CD4-positive, alpha-beta memory T cell (primary cell): Measurements from ENCODE around the gene AP3M1. TPM values are rescaled to one million over a fixed set of nuclear protein-coding genes. Genes with fewer than 3 reads are reported as not detected.

Experiments
- CTCF ChIA-PET: fragments of 350-600 bp; sonication (Branson Sonifier 250); formaldehyde crosslinking; loops from one replicate; lab custom pipeline; 2021; ENCODE audit warnings: inconsistent platforms; ENCODE audit not compliant: partially characterized antibody; lab: Charles Lee
- POLR2A ChIA-PET: fragments of 350-600 bp; sonication (Branson Sonifier 250); formaldehyde crosslinking; loops from one replicate; lab custom pipeline; 2021; ENCODE audit not compliant: partially characterized antibody; lab: Charles Lee
- DNase-seq, 5 donors: peaks; one replicate each; pipeline versions ENCODE4 v3.0.0 to v3.0.0-alpha.2; 2020 to 2022; ENCODE audit warnings: mixed read lengths in 1 of 5
- H3K27ac ChIP-seq: one replicate; pipeline ENCODE4 v1.7.0; 2013; ENCODE audit warnings: low read depth, low read length
- H3K27me3 ChIP-seq: 2 replicates; pipeline ENCODE4 v1.7.0; 2013; ENCODE audit warnings: mild to moderate bottlenecking, low read length, moderate library complexity; ENCODE audit not compliant: insufficient read depth
- H3K36me3 ChIP-seq: 2 replicates; pipeline ENCODE4 v1.7.0; 2013; ENCODE audit warnings: mild to moderate bottlenecking, low read length, moderate library complexity; ENCODE audit not compliant: insufficient read depth
- H3K4me1 ChIP-seq: 2 replicates; pipeline ENCODE4 v1.7.0; 2013; ENCODE audit warnings: mild to moderate bottlenecking, low read length, moderate library complexity; ENCODE audit not compliant: insufficient read depth
- H3K4me3 ChIP-seq, 2 donors: one replicate each; pipeline ENCODE4 v1.7.0; 2013; ENCODE audit warnings: low read length in 2 of 2, mild to moderate bottlenecking in 1 of 2
- H3K9me3 ChIP-seq, 2 donors: one replicate each; pipeline ENCODE4 v1.7.0; 2013; ENCODE audit warnings: low read length in 2 of 2, control low read depth in 1 of 2; ENCODE audit not compliant: control insufficient read depth in 1 of 2
- H3K27ac Mint-ChIP-seq, 7 donors: one replicate each; pipeline ENCODE4 v1.8.0; 2020 to 2021; ENCODE audit warnings: mixed read lengths in 7 of 7, mild to moderate bottlenecking in 6 of 7, inconsistent platforms in 3 of 7, moderate library complexity in 3 of 7
- H3K27me3 Mint-ChIP-seq, 2 donors: one replicate each; pipeline ENCODE4 v1.8.0; 2020 to 2021; ENCODE audit warnings: mixed read lengths in 2 of 2
- H3K36me3 Mint-ChIP-seq, 2 donors: one replicate each; pipeline ENCODE4 v1.8.0; 2020 to 2021; ENCODE audit warnings: mixed read lengths in 2 of 2, inconsistent platforms in 1 of 2, mild to moderate bottlenecking in 1 of 2
- H3K4me1 Mint-ChIP-seq, 4 donors: one replicate each; pipeline ENCODE4 v1.8.0; 2020 to 2021; ENCODE audit warnings: mixed read lengths in 4 of 4, mild to moderate bottlenecking in 1 of 4
- H3K4me3 Mint-ChIP-seq, 8 donors: one replicate each; pipeline ENCODE4 v1.8.0; 2020 to 2021; ENCODE audit warnings: mixed read lengths in 8 of 8, mild to moderate bottlenecking in 7 of 8, moderate library complexity in 6 of 8, inconsistent platforms in 3 of 8
- H3K9me3 Mint-ChIP-seq, 8 donors: one replicate each; pipeline ENCODE4 v1.8.0; 2020 to 2021; ENCODE audit warnings: mixed read lengths in 8 of 8, mild to moderate bottlenecking in 5 of 8, inconsistent platforms in 3 of 8, moderate library complexity in 1 of 8
- intact Hi-C: fragments of 100-400 bp; cut with micrococcal nuclease; formaldehyde crosslinking; loops from one replicate; pipeline ENCODE4 v1.15.1; 2023
- polyA plus RNA-seq, 2 donors: library from polyadenylated mRNA; unstranded; fragments of 300-500 nt; fragmentation: Illumina TruSeq; gene quantifications; one replicate each; pipeline ENCODE4 v1.2.3, GENCODE V29; 2021
- total RNA-seq, 2 experiments: library from RNA; stranded (reverse); gene quantifications; one replicate each; pipeline ENCODE4 v1.2.3, GENCODE V29; 2021

Gene AP3M1
- total and polyA plus RNA-seq, 4 experiments from 2014 or later: 28.7 to 38.8 (median 38.1) TPM

DNA sequence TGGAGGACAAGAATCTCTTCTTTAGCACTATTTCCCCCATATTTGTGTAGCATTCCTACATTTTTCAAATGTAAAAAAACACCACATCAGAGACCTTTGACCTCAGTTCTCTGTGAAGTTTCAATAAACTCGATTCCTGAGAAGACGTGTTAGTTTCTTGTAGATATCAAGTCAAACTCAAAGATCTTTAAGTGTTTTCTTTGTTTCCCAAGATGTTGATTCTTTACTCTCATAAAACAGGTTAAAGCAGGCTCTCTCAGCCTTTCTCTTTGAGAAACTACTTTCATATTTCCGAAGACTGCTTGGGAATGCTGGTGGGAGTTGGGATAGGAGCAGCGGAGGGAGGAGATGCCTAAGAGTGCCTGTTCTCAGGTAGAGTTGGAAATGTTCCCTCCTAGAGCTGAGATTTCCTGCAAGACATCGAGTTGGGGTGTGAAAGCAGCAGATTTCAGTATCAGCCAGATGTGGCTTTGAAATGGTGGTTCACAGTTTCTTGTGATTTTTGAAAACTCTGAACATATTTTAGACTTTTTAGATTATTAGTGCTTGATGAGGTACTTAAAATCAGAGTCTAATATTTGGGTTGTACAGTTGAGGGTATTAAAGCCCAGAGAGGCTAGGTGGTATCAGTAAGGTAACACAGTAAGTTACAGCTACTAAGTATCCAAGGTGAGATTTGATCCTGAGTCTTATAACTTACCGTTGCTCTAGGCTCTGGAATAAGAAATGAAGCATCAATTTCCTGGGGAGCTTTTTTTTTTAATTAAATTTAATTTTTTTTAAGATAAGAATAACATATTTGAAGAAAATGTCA is 14.3 kb upstream of the AP3M1 start:
- H3K4me3 ChIP-seq: no peak overlapping the region
- ChIA-PET CTCF (no interaction called here), POLR2A (interaction anchor here (0.7 to 1.3 kb wide), 2 partner anchors 11 to 23 kb away, joined by 3 to 5 read pairs; no protein-coding TSS in a partner anchor)
- no peak overlapping the region for H3K4me3 Mint-ChIP-seq
- no peaks in the 10 kb centered on the region for H3K9me3 ChIP-seq
- no peaks in the 10 kb centered on the region for H3K27me3 Mint-ChIP-seq
- H3K4me1 Mint-ChIP-seq: peaks cover 0 to 5% (median 2%) of the 10 kb centered on the region in 4 donors
- intact Hi-C loops: no loop called here
- no peak overlapping the region for H3K27ac ChIP-seq
- H3K4me1 ChIP-seq: no peaks in the 10 kb centered on the region
- H3K36me3 ChIP-seq: no peaks in the 10 kb centered on the region
- DNase-seq: no peak
- H3K27me3 ChIP-seq: no peaks in the 10 kb centered on the region
- H3K9me3 Mint-ChIP-seq: no peaks in the 10 kb centered on the region
- peaks cover 0 to 4% of the 10 kb centered on the region in 2 donors for H3K36me3 Mint-ChIP-seq
- peak overlapping the region in 1 of 7 donors; percentile 45 for H3K27ac Mint-ChIP-seq

GRCh38 chr10:74163319-74164068 is 12.9 kb upstream of the AP3M1 start:
- H3K27me3 Mint-ChIP-seq: no peaks in the 10 kb centered on the region
- ChIA-PET CTCF (no interaction called here), POLR2A (no interaction called here)
- H3K36me3 Mint-ChIP-seq: peaks cover 0 to 4% of the 10 kb centered on the region in 2 donors
- Histone ChIP-seq H3K36me3 (no peaks in the 10 kb centered on the region), H3K4me3 (no peak overlapping the region), H3K27ac (no peak overlapping the region), H3K4me1 (no peaks in the 10 kb centered on the region), H3K27me3 (no peaks in the 10 kb centered on the region), H3K9me3 (no peaks in the 10 kb centered on the region)
- H3K4me1 Mint-ChIP-seq: peaks cover 0 to 5% (median 2%) of the 10 kb centered on the region in 4 donors
- intact Hi-C loops: no loop called here
- H3K4me3 Mint-ChIP-seq: no peak overlapping the region
- no peaks in the 10 kb centered on the region for H3K9me3 Mint-ChIP-seq
- no peak for DNase-seq
- H3K27ac Mint-ChIP-seq: peak overlapping the region in 1 of 7 donors; percentile 66

DNA sequence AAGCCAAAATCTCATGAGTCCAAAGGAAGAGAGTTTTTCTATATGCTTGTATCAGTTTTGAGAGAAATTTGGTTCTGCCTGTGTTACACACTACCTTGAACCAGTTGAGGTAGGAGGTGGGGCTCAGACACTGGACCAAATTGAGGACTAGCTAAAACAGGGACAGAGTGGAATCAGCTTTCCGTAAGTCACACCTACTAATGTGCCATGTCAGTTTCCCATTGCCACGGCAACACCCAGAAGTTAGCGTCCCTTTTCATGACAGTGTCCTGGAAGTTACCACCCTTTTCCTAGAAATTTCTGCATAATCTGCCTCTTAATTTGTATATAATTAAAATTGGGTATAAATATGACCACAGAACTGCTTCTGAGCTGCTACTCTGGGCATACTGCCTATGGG is 9.4 kb upstream of the AP3M1 start:
- Mint-ChIP-seq H3K27me3 (no peaks in the 10 kb centered on the region), H3K4me3 (no peak overlapping the region), H3K36me3 (peaks cover 0 to 4% of the 10 kb centered on the region in 2 donors), H3K4me1 (peaks cover 0 to 5% (median 3%) of the 10 kb centered on the region in 4 donors), H3K9me3 (no peaks in the 10 kb centered on the region), H3K27ac (peak overlapping the region in 1 of 7 donors; percentile 25)
- no peaks in the 10 kb centered on the region for H3K36me3 ChIP-seq
- ChIA-PET CTCF (no interaction called here), POLR2A (no interaction called here)
- intact Hi-C loops: no loop called here
- H3K9me3 ChIP-seq: no peaks in the 10 kb centered on the region
- H3K4me1 ChIP-seq: no peaks in the 10 kb centered on the region
- no peak overlapping the region for H3K4me3 ChIP-seq
- no peak overlapping the region for H3K27ac ChIP-seq
- DNase-seq: no peak
- no peaks in the 10 kb centered on the region for H3K27me3 ChIP-seq

- peaks cover 15% of the 10 kb centered on the region for H3K4me1 ChIP-seq
- Mint-ChIP-seq H3K27ac (no peak overlapping the region), H3K36me3 (no peaks in the 10 kb centered on the region), H3K9me3 (no peaks in the 10 kb centered on the region), H3K4me1 (peaks cover 14 to 24% (median 22%) of the 10 kb centered on the region in 4 donors), H3K27me3 (no peaks in the 10 kb centered on the region), H3K4me3 (no peak overlapping the region)
- intact Hi-C loops: no loop called here
- no peak overlapping the region for H3K4me3 ChIP-seq
- no peaks in the 10 kb centered on the region for H3K9me3 ChIP-seq
- no peak overlapping the region for H3K27ac ChIP-seq
- POLR2A ChIA-PET: no interaction called here
- DNase-seq: no peak
- H3K27me3 ChIP-seq: no peaks in the 10 kb centered on the region
- no peaks in the 10 kb centered on the region for H3K36me3 ChIP-seq
- CTCF ChIA-PET: interaction anchor here (1.7 to 3.4 kb wide), 2 partner anchors 11 to 56 kb away, joined by 4 to 13 read pairs; no protein-coding TSS in a partner anchor
Observed at GRCh38 chr10:74156919-74157289, 6.3 kb upstream of the AP3M1 start.

DNA sequence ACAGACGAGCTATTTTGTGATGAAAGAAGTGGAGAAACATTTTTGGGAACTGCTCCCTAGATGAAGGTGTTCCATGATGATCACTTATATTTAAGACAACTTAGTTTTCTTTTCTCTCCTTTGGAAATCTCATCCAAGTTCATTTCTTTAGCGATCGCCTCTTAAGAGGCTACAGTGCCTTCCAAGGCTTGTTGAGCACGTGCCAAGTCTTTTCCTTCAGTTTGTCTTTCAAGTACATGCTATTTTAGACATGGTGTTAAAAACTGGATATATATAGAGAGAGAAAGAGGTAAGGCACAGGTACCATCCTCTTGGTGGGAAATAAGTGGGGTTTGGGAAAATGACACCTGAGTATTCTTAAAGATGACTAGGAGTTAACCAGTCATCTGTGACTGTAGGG is 3.0 kb upstream of the AP3M1 start:
- CTCF ChIA-PET: interaction anchor here (1.5 kb wide), 1 partner anchor 82 kb away, joined by 4 read pairs; no protein-coding TSS in a partner anchor
- Mint-ChIP-seq H3K4me1 (peaks cover 14 to 28% (median 24%) of the 10 kb centered on the region in 4 donors), H3K27me3 (no peaks in the 10 kb centered on the region), H3K36me3 (no peaks in the 10 kb centered on the region), H3K27ac (peak overlapping the region in 1 of 7 donors; percentile 26), H3K4me3 (peak overlapping the region in 1 of 8 donors; percentile 35), H3K9me3 (no peaks in the 10 kb centered on the region)
- POLR2A ChIA-PET: no interaction called here
- Histone ChIP-seq H3K9me3 (no peaks in the 10 kb centered on the region), H3K36me3 (no peaks in the 10 kb centered on the region), H3K4me1 (peaks cover 32% of the 10 kb centered on the region), H3K4me3 (no peak overlapping the region), H3K27me3 (no peaks in the 10 kb centered on the region), H3K27ac (no peak overlapping the region)
- no peak for DNase-seq
- intact Hi-C loops: loop anchor here (5.0 kb wide), 1 partner anchor 39 kb away; no protein-coding TSS in a partner anchor

GRCh38 chr10:74153123-74153522 is 2.5 kb upstream of the AP3M1 start:
- intact Hi-C loops: loop anchor here (5.0 kb wide), 1 partner anchor 39 kb away; no protein-coding TSS in a partner anchor
- H3K27me3 ChIP-seq: no peaks in the 10 kb centered on the region
- no peak overlapping the region for H3K27ac ChIP-seq
- peak overlapping the region in 2 of 8 donors; percentile 31 to 53 for H3K4me3 Mint-ChIP-seq
- H3K4me1 Mint-ChIP-seq: peaks cover 16 to 33% (median 28%) of the 10 kb centered on the region in 4 donors
- no peaks in the 10 kb centered on the region for H3K27me3 Mint-ChIP-seq
- peaks cover 35% of the 10 kb centered on the region for H3K4me1 ChIP-seq
- POLR2A ChIA-PET: no interaction called here
- no peak for DNase-seq
- CTCF ChIA-PET: interaction anchor here (1.5 kb wide), 1 partner anchor 83 kb away, joined by 4 read pairs; no protein-coding TSS in a partner anchor
- H3K9me3 ChIP-seq: no peaks in the 10 kb centered on the region
- H3K9me3 Mint-ChIP-seq: no peaks in the 10 kb centered on the region
- no peak overlapping the region for H3K27ac Mint-ChIP-seq
- H3K4me3 ChIP-seq: no peak overlapping the region
- H3K36me3 ChIP-seq: no peaks in the 10 kb centered on the region
- peaks cover 0 to 1% of the 10 kb centered on the region in 2 donors for H3K36me3 Mint-ChIP-seq
